Skeletal muscle satellite cell (primary cell): ENCODE measurements around the gene RBM33.
A peak's percentile ranks its signal among the peaks of the same experiment; 100 is the strongest.

Source experiments
- H3K27me3 ChIP-seq: 2 replicates; pipeline ENCODE4 v1.7.0; 2013; ENCODE audit warnings: low read length; ENCODE audit not compliant: control insufficient read depth, insufficient read depth
- H3K36me3 ChIP-seq: 2 replicates; pipeline ENCODE4 v1.7.0; 2013; ENCODE audit warnings: mild to moderate bottlenecking, control low read depth, low read length; ENCODE audit not compliant: insufficient read depth
- H3K4me1 ChIP-seq: 2 replicates; pipeline ENCODE4 v1.7.0; 2013; ENCODE audit warnings: low read length; ENCODE audit not compliant: control insufficient read depth, insufficient read depth
- H3K4me2 ChIP-seq: 2 replicates; pipeline ENCODE4 v1.7.0; 2013; ENCODE audit warnings: mild to moderate bottlenecking, low read length
- H3K4me3 ChIP-seq: 2 replicates; pipeline ENCODE4 v1.7.0; 2013; ENCODE audit warnings: low read length
- H3K9ac ChIP-seq: 2 replicates; pipeline ENCODE4 v1.7.0; 2013; ENCODE audit warnings: mild to moderate bottlenecking, low read depth, low read length, moderate library complexity
- H3K9me3 ChIP-seq: replicated peaks from 2 replicates; pipeline ENCODE4 v1.7.0; 2013; ENCODE audit warnings: mild to moderate bottlenecking, control low read depth, low read length

The RBM33 gene

GRCh38 chr7:155786491-155786890 lies 142.0 kb downstream of the RBM33 start:
- Histone ChIP-seq H3K4me3 (no peak overlapping the region), H3K9me3 (no peaks in the 10 kb centered on the region), H3K27me3 (no peaks in the 10 kb centered on the region), H3K4me1 (peaks cover 14% of the 10 kb centered on the region), H3K36me3 (peaks cover 12% of the 10 kb centered on the region), H3K9ac (no peak overlapping the region), H3K4me2 (no peak overlapping the region)

GRCh38 chr7:155787171-155787851 lies 142.8 kb downstream of the RBM33 start:
- Histone ChIP-seq H3K4me1 (peaks cover 14% of the 10 kb centered on the region), H3K9me3 (no peaks in the 10 kb centered on the region), H3K4me2 (peak overlapping the region; percentile 90), H3K27me3 (no peaks in the 10 kb centered on the region), H3K9ac (peak overlapping the region; percentile 69), H3K36me3 (peaks cover 4% of the 10 kb centered on the region), H3K4me3 (peak overlapping the region; percentile 74)

- H3K36me3 ChIP-seq, result no peaks in the 10 kb centered on the region
- H3K9me3 ChIP-seq, result no peaks in the 10 kb centered on the region
- H3K4me3 ChIP-seq, result no peak overlapping the region
- peak overlapping the region; percentile 40 for H3K4me2 ChIP-seq
- no peaks in the 10 kb centered on the region for H3K27me3 ChIP-seq
- H3K4me1 ChIP-seq, result peaks cover 14% of the 10 kb centered on the region
- H3K9ac ChIP-seq, result peak overlapping the region; percentile 26
These were observed 144.1 kb downstream of the RBM33 start for GRCh38 chr7:155788616-155789000.

- Histone ChIP-seq H3K4me3 (no peak overlapping the region), H3K36me3 (no peaks in the 10 kb centered on the region), H3K4me2 (peak overlapping the region; percentile 40), H3K9me3 (no peaks in the 10 kb centered on the region), H3K9ac (peak overlapping the region; percentile 39), H3K27me3 (no peaks in the 10 kb centered on the region), H3K4me1 (peaks cover 14% of the 10 kb centered on the region)
These were observed 144.7 kb downstream of the RBM33 start for GRCh38 chr7:155789001-155789725.

GRCh38 chr7:155790666-155791065 lies 146.2 kb downstream of the RBM33 start:
- Histone ChIP-seq H3K4me3 (no peak overlapping the region), H3K9ac (no peak overlapping the region), H3K36me3 (no peaks in the 10 kb centered on the region), H3K4me1 (peaks cover 14% of the 10 kb centered on the region), H3K27me3 (peaks cover 2% of the 10 kb centered on the region), H3K9me3 (no peaks in the 10 kb centered on the region), H3K4me2 (no peak overlapping the region)

GRCh38 chr7:155791214-155791737 lies 146.8 kb downstream of the RBM33 start:
- Histone ChIP-seq H3K4me1 (peaks cover 14% of the 10 kb centered on the region), H3K36me3 (no peaks in the 10 kb centered on the region), H3K4me2 (no peak overlapping the region), H3K4me3 (no peak overlapping the region), H3K9me3 (no peaks in the 10 kb centered on the region), H3K9ac (no peak overlapping the region), H3K27me3 (peaks cover 4% of the 10 kb centered on the region)

- Histone ChIP-seq H3K36me3 (no peaks in the 10 kb centered on the region), H3K27me3 (peaks cover 4% of the 10 kb centered on the region), H3K9ac (no peak overlapping the region), H3K9me3 (no peaks in the 10 kb centered on the region), H3K4me1 (peaks cover 16% of the 10 kb centered on the region), H3K4me2 (no peak overlapping the region), H3K4me3 (no peak overlapping the region)
These were observed 147.4 kb downstream of the RBM33 start for GRCh38 chr7:155791836-155792235.

- H3K36me3 ChIP-seq, result no peaks in the 10 kb centered on the region
- H3K27me3 ChIP-seq, result peaks cover 4% of the 10 kb centered on the region
- peaks cover 16% of the 10 kb centered on the region for H3K4me1 ChIP-seq
- no peaks in the 10 kb centered on the region for H3K9me3 ChIP-seq
- H3K4me3 ChIP-seq, result no peak overlapping the region
- no peak overlapping the region for H3K9ac ChIP-seq
- no peak overlapping the region for H3K4me2 ChIP-seq
These were observed 148.0 kb downstream of the RBM33 start for GRCh38 chr7:155792315-155792960.

- H3K9me3 ChIP-seq, result no peaks in the 10 kb centered on the region
- no peak overlapping the region for H3K9ac ChIP-seq
- peaks cover 12% of the 10 kb centered on the region for H3K4me1 ChIP-seq
- H3K4me3 ChIP-seq, result no peak overlapping the region
- no peaks in the 10 kb centered on the region for H3K36me3 ChIP-seq
- no peak overlapping the region for H3K4me2 ChIP-seq
- H3K27me3 ChIP-seq, result peaks cover 8% of the 10 kb centered on the region
These were observed 148.6 kb downstream of the RBM33 start for GRCh38 chr7:155792999-155793560.

- H3K4me2 ChIP-seq, result no peak overlapping the region
- H3K9me3 ChIP-seq, result no peaks in the 10 kb centered on the region
- H3K4me1 ChIP-seq, result peaks cover 9% of the 10 kb centered on the region
- no peak overlapping the region for H3K4me3 ChIP-seq
- H3K27me3 ChIP-seq, result peaks cover 14% of the 10 kb centered on the region
- H3K9ac ChIP-seq, result no peak overlapping the region
- H3K36me3 ChIP-seq, result no peaks in the 10 kb centered on the region
These were observed 149.3 kb downstream of the RBM33 start for GRCh38 chr7:155793720-155794119.

GRCh38 chr7:155794196-155794595 lies 149.7 kb downstream of the RBM33 start:
- H3K9me3 ChIP-seq, result no peaks in the 10 kb centered on the region
- no peak overlapping the region for H3K9ac ChIP-seq
- peaks cover 19% of the 10 kb centered on the region for H3K27me3 ChIP-seq
- no peak overlapping the region for H3K4me3 ChIP-seq
- H3K36me3 ChIP-seq, result no peaks in the 10 kb centered on the region
- no peak overlapping the region for H3K4me2 ChIP-seq
- peaks cover 4% of the 10 kb centered on the region for H3K4me1 ChIP-seq
